Effector memory CD4-positive, alpha-beta T cell (primary cell): Measurements from ENCODE around the gene CDX4.

Source experiments
- DNase-seq, 3 donors: peaks; one replicate each; pipeline ENCODE4 v3.0.0-alpha.2; 2020
- H3K27ac ChIP-seq: 2 replicates; pipeline ENCODE4 v1.7.0; 2013; ENCODE audit warnings: mild to moderate bottlenecking, low read length, moderate library complexity; ENCODE audit not compliant: insufficient read depth, poor library complexity, severe bottlenecking
- H3K27me3 ChIP-seq: replicated peaks from 2 replicates; pipeline ENCODE4 v1.7.0; 2013; ENCODE audit warnings: mild to moderate bottlenecking, low read length; ENCODE audit not compliant: insufficient read depth, control insufficient read depth, poor library complexity, severe bottlenecking
- H3K36me3 ChIP-seq: 2 replicates; pipeline ENCODE4 v1.7.0; 2013; ENCODE audit warnings: mild to moderate bottlenecking, low read length, moderate library complexity; ENCODE audit not compliant: control insufficient read depth, insufficient read depth
- H3K4me1 ChIP-seq: 2 replicates; pipeline ENCODE4 v1.7.0; 2013; ENCODE audit warnings: low read length, mild to moderate bottlenecking; ENCODE audit not compliant: control insufficient read depth, insufficient read depth, poor library complexity, severe bottlenecking
- H3K4me3 ChIP-seq: 2 replicates; pipeline ENCODE4 v1.7.0; 2013; ENCODE audit warnings: low read length, low read depth, mild to moderate bottlenecking; ENCODE audit not compliant: insufficient read depth, poor library complexity, severe bottlenecking
- H3K9me3 ChIP-seq: 2 replicates; pipeline ENCODE4 v1.7.0; 2013; ENCODE audit warnings: mild to moderate bottlenecking, low read length, moderate library complexity; ENCODE audit not compliant: control insufficient read depth
- total RNA-seq, 3 donors: gene quantifications; one replicate each; lab custom pipeline; 2026; lab: John Stamatoyannopoulos, UW

Gene CDX4, protein sequence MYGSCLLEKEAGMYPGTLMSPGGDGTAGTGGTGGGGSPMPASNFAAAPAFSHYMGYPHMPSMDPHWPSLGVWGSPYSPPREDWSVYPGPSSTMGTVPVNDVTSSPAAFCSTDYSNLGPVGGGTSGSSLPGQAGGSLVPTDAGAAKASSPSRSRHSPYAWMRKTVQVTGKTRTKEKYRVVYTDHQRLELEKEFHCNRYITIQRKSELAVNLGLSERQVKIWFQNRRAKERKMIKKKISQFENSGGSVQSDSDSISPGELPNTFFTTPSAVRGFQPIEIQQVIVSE
- 0 reads per million in 3 donors for total RNA-seq

- H3K4me3 ChIP-seq = no peak within 1 kb of the TSS
- H3K27ac ChIP-seq = no peak within 1 kb of the TSS
- H3K9me3 ChIP-seq = no peaks in the 10 kb centered on the region
- peaks cover 4% of the 10 kb centered on the region for H3K27me3 ChIP-seq
- no peaks in the 10 kb centered on the region for H3K4me1 ChIP-seq
- no peak for DNase-seq
- H3K36me3 ChIP-seq = no peaks in the 10 kb centered on the region
Measured at GRCh38 chrX:73446831-73447230, at the start of gene CDX4. Gene CDX4 (plus strand): TSS chrX:73447053. CDS start chrX:73447254, 201 bp downstream.

- no peak overlapping the region for H3K4me3 ChIP-seq
- DNase-seq = no peak
- no peaks in the 10 kb centered on the region for H3K27me3 ChIP-seq
- H3K9me3 ChIP-seq = no peaks in the 10 kb centered on the region
- no peak overlapping the region for H3K27ac ChIP-seq
- no peaks in the 10 kb centered on the region for H3K4me1 ChIP-seq
- no peaks in the 10 kb centered on the region for H3K36me3 ChIP-seq
Measured at GRCh38 chrX:73398185-73398914, 48.5 kb upstream of the CDX4 start.

DNA sequence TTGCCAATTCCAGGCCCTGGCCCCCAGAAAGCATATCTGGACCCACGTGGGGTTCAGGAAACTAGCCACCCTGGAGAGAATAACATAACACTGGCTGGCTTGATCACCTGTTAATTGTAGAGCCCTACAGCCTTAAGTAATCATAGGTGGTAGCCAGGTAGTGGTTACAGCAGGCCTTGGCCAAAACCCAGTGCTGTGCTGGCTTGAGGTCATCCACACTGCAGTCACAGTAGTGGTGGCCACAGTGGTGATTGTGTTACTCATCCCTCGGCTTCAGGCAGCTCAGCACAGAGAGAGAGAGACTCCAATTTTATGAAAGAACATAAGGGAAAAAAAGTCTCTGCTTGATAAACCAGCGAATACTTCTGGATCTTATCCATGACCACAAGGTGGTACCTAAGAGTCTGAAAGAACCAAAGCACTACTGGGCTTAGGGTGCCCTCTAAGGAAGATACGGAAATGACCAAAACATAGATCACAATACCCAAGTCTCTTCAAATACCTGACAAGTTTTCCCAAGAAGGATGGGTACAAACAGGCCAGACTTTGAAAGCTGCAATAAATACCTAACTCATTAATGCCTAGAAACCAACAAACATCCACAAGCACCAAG lies 46.6 kb upstream of the CDX4 start:
- DNase-seq = no peak
- no peak overlapping the region for H3K4me3 ChIP-seq
- H3K27ac ChIP-seq = no peak overlapping the region
- no peaks in the 10 kb centered on the region for H3K4me1 ChIP-seq
- no peaks in the 10 kb centered on the region for H3K36me3 ChIP-seq
- H3K9me3 ChIP-seq = no peaks in the 10 kb centered on the region
- H3K27me3 ChIP-seq = no peaks in the 10 kb centered on the region

GRCh38 chrX:73401591-73402266 lies 45.1 kb upstream of the CDX4 start:
- no peaks in the 10 kb centered on the region for H3K4me1 ChIP-seq
- no peak overlapping the region for H3K4me3 ChIP-seq
- no peaks in the 10 kb centered on the region for H3K36me3 ChIP-seq
- no peak for DNase-seq
- H3K9me3 ChIP-seq = no peaks in the 10 kb centered on the region
- H3K27ac ChIP-seq = no peak overlapping the region
- no peaks in the 10 kb centered on the region for H3K27me3 ChIP-seq

GRCh38 chrX:73412930-73413329 lies 33.9 kb upstream of the CDX4 start:
- DNase-seq = no peak
- no peak overlapping the region for H3K4me3 ChIP-seq
- no peak overlapping the region for H3K27ac ChIP-seq
- no peaks in the 10 kb centered on the region for H3K36me3 ChIP-seq
- H3K4me1 ChIP-seq = no peaks in the 10 kb centered on the region
- H3K27me3 ChIP-seq = no peaks in the 10 kb centered on the region
- no peaks in the 10 kb centered on the region for H3K9me3 ChIP-seq

DNA sequence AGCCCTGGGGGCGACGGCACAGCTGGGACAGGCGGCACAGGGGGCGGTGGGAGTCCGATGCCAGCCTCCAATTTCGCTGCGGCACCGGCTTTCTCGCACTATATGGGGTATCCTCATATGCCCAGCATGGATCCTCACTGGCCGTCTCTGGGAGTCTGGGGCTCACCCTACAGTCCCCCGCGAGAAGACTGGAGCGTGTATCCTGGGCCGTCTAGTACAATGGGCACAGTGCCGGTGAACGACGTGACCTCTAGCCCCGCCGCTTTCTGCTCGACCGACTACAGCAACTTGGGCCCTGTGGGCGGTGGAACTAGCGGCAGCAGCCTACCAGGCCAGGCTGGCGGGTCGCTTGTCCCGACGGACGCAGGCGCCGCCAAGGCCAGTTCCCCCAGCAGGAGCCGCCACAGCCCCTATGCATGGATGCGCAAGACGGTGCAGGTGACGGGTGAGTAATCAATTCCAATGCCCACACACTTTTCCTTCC lies 500 bp downstream of the CDX4 start:
- H3K27me3 ChIP-seq = peaks cover 4% of the 10 kb centered on the region
- no peaks in the 10 kb centered on the region for H3K9me3 ChIP-seq
- H3K4me1 ChIP-seq = no peaks in the 10 kb centered on the region
- no peak for DNase-seq
- H3K36me3 ChIP-seq = no peaks in the 10 kb centered on the region
- no peak overlapping the region for H3K4me3 ChIP-seq
- H3K27ac ChIP-seq = no peak overlapping the region

DNA sequence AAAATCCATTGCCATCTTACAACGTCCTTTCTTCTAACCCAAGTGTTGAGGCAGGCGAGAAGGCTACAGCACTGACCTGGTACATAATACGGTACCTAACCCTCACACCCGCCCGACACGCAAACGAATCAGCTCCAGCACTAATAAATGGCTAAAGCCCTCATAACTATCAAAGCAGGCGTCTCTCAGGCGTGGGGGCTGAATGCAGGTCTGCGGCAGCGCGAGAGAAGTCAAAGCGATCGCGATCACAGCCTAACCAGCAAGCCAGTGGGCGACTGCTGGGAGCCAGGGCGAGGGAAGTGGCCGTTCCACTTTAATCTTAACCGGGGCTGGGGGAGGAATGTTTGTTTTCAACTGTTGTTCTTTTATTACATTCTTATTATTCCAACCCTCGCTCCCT lies 1.5 kb downstream of the CDX4 start:
- Histone ChIP-seq H3K4me3 (no peak overlapping the region), H3K27me3 (peaks cover 4% of the 10 kb centered on the region), H3K36me3 (no peaks in the 10 kb centered on the region), H3K9me3 (no peaks in the 10 kb centered on the region), H3K4me1 (no peaks in the 10 kb centered on the region), H3K27ac (no peak overlapping the region)
- no peak for DNase-seq

GRCh38 chrX:73455171-73455570 lies 8.3 kb downstream of the CDX4 start:
- H3K4me1 ChIP-seq = no peaks in the 10 kb centered on the region
- no peaks in the 10 kb centered on the region for H3K9me3 ChIP-seq
- no peak for DNase-seq
- no peaks in the 10 kb centered on the region for H3K36me3 ChIP-seq
- no peaks in the 10 kb centered on the region for H3K27me3 ChIP-seq
- no peak overlapping the region for H3K4me3 ChIP-seq
- no peak overlapping the region for H3K27ac ChIP-seq

GRCh38 chrX:73457306-73457705 lies 10.5 kb downstream of the CDX4 start:
- no peaks in the 10 kb centered on the region for H3K4me1 ChIP-seq
- no peaks in the 10 kb centered on the region for H3K27me3 ChIP-seq
- H3K9me3 ChIP-seq = no peaks in the 10 kb centered on the region
- H3K4me3 ChIP-seq = no peak overlapping the region
- H3K36me3 ChIP-seq = no peaks in the 10 kb centered on the region
- DNase-seq = no peak
- H3K27ac ChIP-seq = no peak overlapping the region
